Hippocampal formation (tissue), 2 donors: ENCODE measurements around the gene PPP2R2B.
A peak's percentile ranks its signal among the peaks of the same experiment; 100 is the strongest.

Source experiments
- DNase-seq, 2 donors: peaks; one replicate each; lab custom pipeline; 2025; lab: John Stamatoyannopoulos, UW

The PPP2R2B gene

GRCh38 chr5:146785065-146785464 is 93.5 kb downstream of the PPP2R2B start:
- peak in 1 of 2 donors; percentile 10 for DNase-seq

GRCh38 chr5:146781157-146781556 is 97.4 kb downstream of the PPP2R2B start:
- no peak for DNase-seq

- no peak for DNase-seq
These were observed 99.2 kb downstream of the PPP2R2B start for GRCh38 chr5:146779211-146779869.

- no peak for DNase-seq
These were observed 99.8 kb downstream of the PPP2R2B start for GRCh38 chr5:146778795-146779194.

GRCh38 chr5:146778261-146778660 is 100.3 kb downstream of the PPP2R2B start:
- DNase-seq: no peak

- DNase-seq: no peak
These were observed 105.6 kb downstream of the PPP2R2B start for GRCh38 chr5:146772881-146773466.

GRCh38 chr5:146770980-146771379 is 107.6 kb downstream of the PPP2R2B start:
- DNase-seq: no peak

- DNase-seq: no peak
These were observed 108.0 kb downstream of the PPP2R2B start for GRCh38 chr5:146770546-146770945.

- DNase-seq: no peak
These were observed 111.0 kb downstream of the PPP2R2B start for GRCh38 chr5:146767534-146767933.

GRCh38 chr5:146766013-146766412 is 112.5 kb downstream of the PPP2R2B start:
- no peak for DNase-seq

- no peak for DNase-seq
These were observed 113.3 kb downstream of the PPP2R2B start for GRCh38 chr5:146765089-146765832.

GRCh38 chr5:146762830-146763229 is 115.7 kb downstream of the PPP2R2B start:
- DNase-seq: no peak

GRCh38 chr5:146761811-146762210 is 116.7 kb downstream of the PPP2R2B start:
- no peak for DNase-seq

GRCh38 chr5:146758938-146759337 is 119.6 kb downstream of the PPP2R2B start:
- no peak for DNase-seq

GRCh38 chr5:146758076-146758475 is 120.5 kb downstream of the PPP2R2B start:
- DNase-seq: no peak

- no peak for DNase-seq
These were observed 122.0 kb downstream of the PPP2R2B start for GRCh38 chr5:146756546-146756945.

- DNase-seq: no peak
These were observed 122.8 kb downstream of the PPP2R2B start for GRCh38 chr5:146755793-146756192.

- DNase-seq: no peak
These were observed 123.9 kb downstream of the PPP2R2B start for GRCh38 chr5:146754621-146755020.

GRCh38 chr5:146753641-146754040 is 124.9 kb downstream of the PPP2R2B start:
- no peak for DNase-seq

- DNase-seq: no peak
These were observed 126.7 kb downstream of the PPP2R2B start for GRCh38 chr5:146751781-146752401.

GRCh38 chr5:146751054-146751453 is 127.5 kb downstream of the PPP2R2B start:
- DNase-seq: no peak

- no peak for DNase-seq
These were observed 130.0 kb downstream of the PPP2R2B start for GRCh38 chr5:146748533-146748932.
